ENCODE measurements around the gene NTSR1.

NTSR1 gene

DNA sequence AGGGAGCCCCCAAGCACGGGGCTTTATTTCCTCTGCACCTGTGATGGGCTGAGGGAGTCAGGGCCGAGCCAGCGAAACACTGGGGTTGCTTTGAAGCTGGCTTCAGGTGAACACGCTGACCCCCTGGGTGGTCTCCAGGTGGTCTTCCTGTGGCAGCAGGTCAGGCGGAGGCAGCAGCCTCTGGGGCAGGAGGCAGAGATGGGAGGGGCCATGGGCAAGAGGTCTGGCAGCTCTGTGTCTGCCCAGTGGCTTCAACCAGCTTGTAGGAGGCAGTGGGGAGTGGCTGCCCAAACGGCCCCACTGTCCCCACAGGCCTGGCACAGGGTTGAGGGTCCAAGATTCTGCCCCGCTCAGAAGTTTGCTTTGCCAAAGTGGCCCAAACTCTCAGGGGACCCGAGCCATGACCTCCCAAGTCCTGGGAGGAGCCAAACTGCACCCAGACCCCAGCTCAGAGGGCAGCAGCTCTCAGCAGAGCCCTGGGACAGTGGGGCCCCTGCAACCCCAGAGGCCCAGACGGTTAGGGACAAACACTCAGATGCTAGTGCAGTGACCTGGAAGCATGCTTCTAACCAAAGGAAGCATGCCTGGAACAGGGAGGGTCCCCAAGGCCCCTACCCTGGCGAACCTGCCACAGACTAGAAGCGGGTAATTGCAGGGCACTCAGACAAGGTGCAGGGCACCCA lies 15.3 kb downstream of the NTSR1 start:
- DNase-seq (ENCODE audit: insufficient read length, low spot score) (no peak), FAIRE-seq (no peak)
- TF ChIP-seq, protein P1, sequence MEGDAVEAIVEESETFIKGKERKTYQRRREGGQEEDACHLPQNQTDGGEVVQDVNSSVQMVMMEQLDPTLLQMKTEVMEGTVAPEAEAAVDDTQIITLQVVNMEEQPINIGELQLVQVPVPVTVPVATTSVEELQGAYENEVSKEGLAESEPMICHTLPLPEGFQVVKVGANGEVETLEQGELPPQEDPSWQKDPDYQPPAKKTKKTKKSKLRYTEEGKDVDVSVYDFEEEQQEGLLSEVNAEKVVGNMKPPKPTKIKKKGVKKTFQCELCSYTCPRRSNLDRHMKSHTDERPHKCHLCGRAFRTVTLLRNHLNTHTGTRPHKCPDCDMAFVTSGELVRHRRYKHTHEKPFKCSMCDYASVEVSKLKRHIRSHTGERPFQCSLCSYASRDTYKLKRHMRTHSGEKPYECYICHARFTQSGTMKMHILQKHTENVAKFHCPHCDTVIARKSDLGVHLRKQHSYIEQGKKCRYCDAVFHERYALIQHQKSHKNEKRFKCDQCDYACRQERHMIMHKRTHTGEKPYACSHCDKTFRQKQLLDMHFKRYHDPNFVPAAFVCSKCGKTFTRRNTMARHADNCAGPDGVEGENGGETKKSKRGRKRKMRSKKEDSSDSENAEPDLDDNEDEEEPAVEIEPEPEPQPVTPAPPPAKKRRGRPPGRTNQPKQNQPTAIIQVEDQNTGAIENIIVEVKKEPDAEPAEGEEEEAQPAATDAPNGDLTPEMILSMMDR (IDR thresholded peaks at IDR 0.05; ENCODE audit: insufficient read depth, missing control alignments): no peak

DNA sequence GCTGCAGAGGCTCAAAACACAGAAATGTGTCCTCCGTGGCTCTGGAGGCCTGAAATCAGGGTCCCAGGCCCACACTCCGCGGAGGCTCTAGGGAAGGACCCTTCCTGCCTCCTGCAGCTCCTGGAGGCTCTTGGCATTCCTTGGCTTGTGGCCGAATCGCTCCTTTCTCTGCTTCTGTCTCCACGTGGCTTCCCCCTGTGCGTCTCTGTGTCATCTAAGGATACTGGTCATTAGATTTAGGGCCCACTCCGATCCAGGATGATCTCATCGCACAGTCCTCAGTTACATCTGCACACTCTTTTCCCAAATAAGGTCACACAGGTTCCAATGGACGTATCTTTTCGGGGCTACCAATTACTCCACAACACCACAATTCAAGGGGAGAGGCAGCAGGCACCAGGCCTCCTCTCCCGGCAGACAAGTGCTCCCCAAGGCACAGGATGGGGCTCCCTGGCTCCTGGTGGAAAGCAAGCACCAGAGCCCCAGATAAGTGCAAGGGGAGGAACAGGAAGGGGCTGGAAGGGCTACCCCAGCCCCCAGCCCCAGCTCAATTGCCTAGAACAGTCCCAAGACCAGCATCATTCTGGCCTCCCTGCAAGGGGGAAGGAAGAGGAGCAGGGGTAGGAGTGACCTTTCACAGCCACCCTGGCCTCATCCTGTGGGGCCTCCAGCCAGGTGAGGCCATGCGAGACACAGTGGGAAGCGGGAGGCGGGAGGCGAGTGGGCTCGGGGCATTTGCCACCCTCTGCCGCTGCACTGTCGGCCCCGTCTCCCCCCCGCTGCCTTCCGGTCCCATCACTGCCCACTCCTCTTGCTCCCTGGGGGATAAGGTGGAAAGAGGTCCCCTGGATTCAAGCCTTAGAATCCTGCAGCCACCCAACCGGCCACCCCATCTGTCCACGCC lies 16.3 kb downstream of the NTSR1 start:
- DNase-seq (ENCODE audit: insufficient read length, low spot score) (no peak), FAIRE-seq (no peak)
- TF ChIP-seq, protein P1 (IDR thresholded peaks at IDR 0.05; ENCODE audit: insufficient read depth, missing control alignments): no peak

DNA sequence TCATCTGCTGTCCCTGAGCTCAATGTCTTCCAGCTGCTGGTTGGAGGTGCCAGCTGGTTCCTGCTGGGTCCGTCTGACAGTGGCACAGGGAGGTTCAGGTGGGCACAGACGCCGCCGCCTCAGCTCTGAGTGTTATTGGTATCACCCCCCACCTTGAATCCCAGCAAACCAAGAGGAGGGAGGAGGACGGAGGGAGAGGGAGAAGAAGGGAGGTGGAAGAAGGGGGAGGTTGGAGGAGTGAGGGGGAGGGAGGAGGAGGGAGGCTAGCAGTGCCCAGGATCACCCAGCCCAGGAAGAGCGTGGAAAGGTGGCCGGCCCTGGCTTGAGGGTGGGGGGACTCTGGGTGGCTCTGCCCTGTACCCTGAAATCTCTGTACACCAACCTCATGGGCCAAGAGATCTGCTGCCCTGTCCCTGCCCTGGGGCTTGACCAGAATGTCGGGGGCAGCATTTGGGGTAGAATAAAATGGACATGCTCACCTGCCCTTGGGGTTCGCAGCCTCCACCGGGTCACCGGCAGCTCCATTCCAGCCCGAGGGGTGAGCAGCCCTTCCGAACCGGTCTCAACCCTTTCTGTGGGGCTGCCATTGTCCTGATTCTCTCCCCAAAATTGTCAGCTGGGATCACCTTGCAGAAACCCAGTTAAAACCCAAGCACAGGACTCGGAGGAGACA lies 17.1 kb downstream of the NTSR1 start:
- DNase-seq (ENCODE audit: insufficient read length, low spot score): no peak
- TF ChIP-seq, protein P1 (IDR thresholded peaks at IDR 0.05; ENCODE audit: insufficient read depth, missing control alignments): no peak
- no peak for FAIRE-seq

DNA sequence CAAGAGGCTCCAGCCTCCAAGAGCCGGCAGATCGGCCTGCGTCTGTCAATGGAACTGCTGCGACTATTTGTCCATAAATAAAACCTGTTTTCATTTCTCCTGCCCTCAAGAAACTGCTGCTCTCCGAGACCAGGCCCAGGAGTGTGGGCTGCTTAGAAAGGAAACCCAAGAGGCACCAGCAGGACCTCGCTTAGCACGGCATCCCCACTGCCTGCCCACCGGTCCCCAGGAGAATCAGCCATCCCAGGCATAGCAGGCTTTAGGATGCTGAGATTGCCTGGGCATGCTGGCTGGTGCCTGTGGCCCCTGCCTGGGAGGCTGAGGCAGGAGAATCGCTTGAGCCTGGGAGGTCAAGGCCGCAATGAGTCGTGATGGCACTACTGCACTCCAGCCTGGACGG lies 17.6 kb downstream of the NTSR1 start:
- no peak for FAIRE-seq
- TF ChIP-seq, protein P1 (IDR thresholded peaks at IDR 0.05; ENCODE audit: insufficient read depth, missing control alignments): no peak
- DNase-seq (ENCODE audit: insufficient read length, low spot score): no peak

DNA sequence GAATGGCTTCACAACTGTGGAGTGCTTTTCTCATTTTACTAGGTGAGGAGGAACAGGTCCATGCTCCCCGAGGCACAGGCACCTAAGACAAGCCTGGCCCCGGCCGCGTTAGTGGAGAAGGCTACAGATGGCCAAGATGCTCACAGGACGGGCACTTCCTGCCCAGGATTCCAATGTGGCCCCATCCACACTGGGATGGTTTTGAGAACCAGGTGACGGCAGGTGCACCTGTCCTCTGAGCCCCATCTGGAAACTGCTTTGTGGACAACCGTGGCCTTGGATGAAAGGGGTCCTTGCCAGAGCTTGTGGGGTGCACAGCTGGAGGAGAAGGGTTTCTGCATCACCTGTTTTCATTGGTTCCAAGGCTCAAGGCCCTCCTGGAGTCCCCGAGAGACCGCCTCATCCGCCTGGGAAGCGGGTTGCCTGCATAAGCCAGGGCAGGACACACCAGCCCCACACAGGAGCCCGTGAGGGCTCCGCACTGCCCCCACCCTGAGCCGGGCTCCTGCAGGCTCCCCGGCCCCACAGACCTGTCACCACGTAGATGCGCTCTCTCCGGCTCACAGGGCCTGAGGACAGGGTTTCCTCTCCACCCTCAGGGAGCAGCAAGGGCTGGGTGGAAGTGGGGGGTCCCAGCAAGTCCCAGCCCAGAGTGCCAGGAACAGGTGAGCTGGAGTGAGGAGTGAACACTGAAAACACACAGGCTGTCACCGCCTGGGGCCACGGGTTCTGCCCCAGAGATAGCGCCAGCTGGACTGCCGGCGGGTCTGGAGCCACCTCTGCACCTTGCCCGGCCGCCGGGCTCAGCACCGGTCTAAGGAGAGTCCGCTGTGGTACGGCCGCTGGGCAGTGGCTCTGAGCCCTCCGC lies 18.3 kb downstream of the NTSR1 start:
- no peak for DNase-seq (ENCODE audit: insufficient read length, low spot score)
- TF ChIP-seq, protein P1 (IDR thresholded peaks at IDR 0.05; ENCODE audit: insufficient read depth, missing control alignments): no peak
- no peak for FAIRE-seq

DNA sequence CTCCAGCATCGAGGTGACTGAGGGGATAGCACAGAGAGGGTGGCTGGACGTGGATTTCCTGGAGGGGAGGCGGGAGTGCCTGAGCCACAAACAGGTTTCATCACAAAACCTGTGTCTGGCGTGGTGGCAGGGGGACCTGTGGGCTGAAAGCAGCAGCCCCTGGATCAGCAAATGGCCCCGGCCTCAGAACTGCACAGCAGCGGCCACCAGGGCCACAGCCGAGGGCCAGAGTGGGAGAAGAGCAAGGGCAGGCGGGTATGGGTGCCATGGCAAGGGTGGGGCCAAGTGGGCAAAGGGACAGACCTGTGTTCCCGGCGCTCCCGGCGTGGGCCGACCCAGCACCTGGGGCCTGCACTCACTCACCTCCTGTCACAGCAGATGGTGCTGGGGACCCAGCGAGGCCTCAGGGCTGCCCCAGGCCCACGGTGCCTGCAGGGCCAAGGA lies 19.0 kb downstream of the NTSR1 start:
- no peak for FAIRE-seq

More for the DNA sequence above, 19.0 kb downstream of the NTSR1 start:
- TF ChIP-seq, protein P1 (IDR thresholded peaks at IDR 0.05; ENCODE audit: insufficient read depth, missing control alignments): no peak
- DNase-seq (ENCODE audit: insufficient read length, low spot score): no peak

All from D721Med (cell line).